ENCODE data around the gene ATP9B.

- TF ChIP-seq, protein P1, sequence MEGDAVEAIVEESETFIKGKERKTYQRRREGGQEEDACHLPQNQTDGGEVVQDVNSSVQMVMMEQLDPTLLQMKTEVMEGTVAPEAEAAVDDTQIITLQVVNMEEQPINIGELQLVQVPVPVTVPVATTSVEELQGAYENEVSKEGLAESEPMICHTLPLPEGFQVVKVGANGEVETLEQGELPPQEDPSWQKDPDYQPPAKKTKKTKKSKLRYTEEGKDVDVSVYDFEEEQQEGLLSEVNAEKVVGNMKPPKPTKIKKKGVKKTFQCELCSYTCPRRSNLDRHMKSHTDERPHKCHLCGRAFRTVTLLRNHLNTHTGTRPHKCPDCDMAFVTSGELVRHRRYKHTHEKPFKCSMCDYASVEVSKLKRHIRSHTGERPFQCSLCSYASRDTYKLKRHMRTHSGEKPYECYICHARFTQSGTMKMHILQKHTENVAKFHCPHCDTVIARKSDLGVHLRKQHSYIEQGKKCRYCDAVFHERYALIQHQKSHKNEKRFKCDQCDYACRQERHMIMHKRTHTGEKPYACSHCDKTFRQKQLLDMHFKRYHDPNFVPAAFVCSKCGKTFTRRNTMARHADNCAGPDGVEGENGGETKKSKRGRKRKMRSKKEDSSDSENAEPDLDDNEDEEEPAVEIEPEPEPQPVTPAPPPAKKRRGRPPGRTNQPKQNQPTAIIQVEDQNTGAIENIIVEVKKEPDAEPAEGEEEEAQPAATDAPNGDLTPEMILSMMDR (IDR thresholded peaks at IDR 0.05), result no peak
- TF ChIP-seq POLR2A (IDR thresholded peaks at IDR 0.05; ENCODE audit: low read depth), result no peak
These were observed 296.5 kb downstream of the ATP9B start for GRCh38 chr18:79365701-79366100.
